ENCODE measurements around the gene POLH.
"Not testable (repeated sequence)": the region's sequence is repeated elsewhere in the genome, so short reads cannot be mapped to it uniquely, and the experiment has no call there.

The POLH gene

DNA sequence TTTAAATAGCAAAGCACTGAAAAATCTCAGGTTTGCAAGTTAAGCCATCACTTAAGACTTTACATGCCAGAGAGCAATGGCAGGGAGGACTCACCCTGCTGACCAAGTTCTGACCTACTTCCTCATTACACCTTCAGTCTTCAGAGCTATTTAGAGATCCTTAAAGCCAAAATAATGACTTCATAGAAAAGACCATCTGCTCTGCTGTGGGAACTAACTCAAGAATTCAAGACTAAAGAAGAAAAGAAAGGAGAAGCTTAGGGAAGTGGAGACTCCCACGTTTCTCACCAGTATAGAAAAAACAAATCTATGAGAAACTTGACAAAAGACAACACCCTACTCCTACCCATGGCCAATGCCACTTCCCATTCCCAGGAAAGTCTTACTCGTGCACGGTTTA lies 28.8 kb upstream of the POLH start:
- in situ Hi-C loops (cut with HindIII; ENCODE audit: low sequenced_read_pairs): no loop called here
- TF ChIP-seq, protein P1, sequence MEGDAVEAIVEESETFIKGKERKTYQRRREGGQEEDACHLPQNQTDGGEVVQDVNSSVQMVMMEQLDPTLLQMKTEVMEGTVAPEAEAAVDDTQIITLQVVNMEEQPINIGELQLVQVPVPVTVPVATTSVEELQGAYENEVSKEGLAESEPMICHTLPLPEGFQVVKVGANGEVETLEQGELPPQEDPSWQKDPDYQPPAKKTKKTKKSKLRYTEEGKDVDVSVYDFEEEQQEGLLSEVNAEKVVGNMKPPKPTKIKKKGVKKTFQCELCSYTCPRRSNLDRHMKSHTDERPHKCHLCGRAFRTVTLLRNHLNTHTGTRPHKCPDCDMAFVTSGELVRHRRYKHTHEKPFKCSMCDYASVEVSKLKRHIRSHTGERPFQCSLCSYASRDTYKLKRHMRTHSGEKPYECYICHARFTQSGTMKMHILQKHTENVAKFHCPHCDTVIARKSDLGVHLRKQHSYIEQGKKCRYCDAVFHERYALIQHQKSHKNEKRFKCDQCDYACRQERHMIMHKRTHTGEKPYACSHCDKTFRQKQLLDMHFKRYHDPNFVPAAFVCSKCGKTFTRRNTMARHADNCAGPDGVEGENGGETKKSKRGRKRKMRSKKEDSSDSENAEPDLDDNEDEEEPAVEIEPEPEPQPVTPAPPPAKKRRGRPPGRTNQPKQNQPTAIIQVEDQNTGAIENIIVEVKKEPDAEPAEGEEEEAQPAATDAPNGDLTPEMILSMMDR (IDR thresholded peaks at IDR 0.05; ENCODE audit: low read depth, low read length): no peak
- DNase-seq (ENCODE audit: low read depth, low spot score): no peak
- H3K4me3 ChIP-seq (ENCODE audit: low read depth, low read length): no peak overlapping the region

DNA sequence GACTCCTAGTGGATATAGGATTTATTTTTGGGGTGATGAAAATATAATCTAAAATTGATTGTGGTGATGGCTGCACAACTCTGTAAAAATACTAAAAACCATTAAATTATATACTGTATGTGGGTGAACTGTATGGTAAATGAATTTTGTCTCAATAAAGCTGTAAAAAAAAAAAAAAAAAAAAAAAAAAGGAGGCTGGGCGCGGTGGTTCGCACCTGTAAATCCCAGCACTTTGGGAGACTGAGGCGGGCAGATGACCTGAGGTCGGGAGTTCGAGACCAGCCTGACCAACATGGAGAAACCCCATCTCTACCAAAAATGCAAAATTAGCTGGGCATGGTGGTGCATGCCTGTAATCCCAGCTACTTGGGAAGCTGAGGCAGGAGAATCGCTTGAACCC lies 18.4 kb upstream of the POLH start:
- H3K4me3 ChIP-seq (ENCODE audit: low read depth, low read length); in situ Hi-C loops (cut with HindIII; ENCODE audit: low sequenced_read_pairs); DNase-seq (ENCODE audit: low read depth, low spot score): not testable (repeated sequence)

DNA sequence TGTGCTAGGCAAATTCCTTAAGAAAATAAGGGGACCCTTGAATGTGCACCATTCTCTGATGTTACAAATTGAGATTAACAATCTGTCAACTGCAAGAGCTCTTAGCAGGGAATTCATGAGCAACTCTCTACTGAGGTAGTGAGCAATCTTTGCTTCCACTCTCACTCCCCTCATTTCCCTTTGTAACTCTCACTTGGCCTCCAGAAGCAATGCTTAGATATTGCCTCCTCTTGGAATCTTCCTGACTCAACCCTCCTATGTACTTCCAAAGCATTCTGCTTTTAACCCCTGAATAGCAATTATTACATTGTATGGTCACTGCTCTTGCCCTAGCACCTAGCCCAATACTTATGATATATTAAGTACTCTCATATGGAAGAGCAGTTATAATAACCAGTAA lies 16.7 kb upstream of the POLH start:
- H3K4me3 ChIP-seq (ENCODE audit: low read depth, low read length): no peak overlapping the region
- DNase-seq (ENCODE audit: low read depth, low spot score): no peak
- TF ChIP-seq, protein P1 (IDR thresholded peaks at IDR 0.05; ENCODE audit: low read depth, low read length): no peak
- in situ Hi-C loops (cut with HindIII; ENCODE audit: low sequenced_read_pairs): no loop called here

DNA sequence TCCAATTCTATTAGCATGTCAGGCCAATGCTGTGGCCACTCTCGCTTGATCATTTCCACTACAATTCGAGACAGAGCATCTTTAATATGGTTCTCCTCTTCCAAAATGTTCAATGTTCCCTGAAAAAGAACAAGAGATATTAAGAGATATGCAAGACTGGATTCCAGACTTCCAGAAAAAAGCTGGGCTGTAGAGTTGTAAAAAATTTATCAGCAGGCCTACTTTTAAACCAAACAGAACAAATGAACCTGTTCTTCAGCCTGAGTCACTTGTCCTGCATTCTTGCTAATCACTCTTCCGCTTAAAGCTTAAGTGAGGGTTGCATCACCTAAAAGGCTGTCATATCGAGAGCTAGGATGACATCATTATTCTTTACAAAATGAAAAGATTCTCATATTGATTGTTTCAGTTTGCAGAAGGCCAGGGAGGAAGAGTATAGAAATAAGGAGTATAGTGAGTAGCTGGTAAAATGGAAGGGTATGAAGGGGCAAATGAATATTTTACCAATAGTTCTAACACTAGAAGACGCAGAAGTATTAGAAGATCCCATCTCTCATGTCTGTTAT lies 5.0 kb upstream of the POLH start:
- DNase-seq (ENCODE audit: low read depth, low spot score): no peak
- TF ChIP-seq, protein P1 (IDR thresholded peaks at IDR 0.05; ENCODE audit: low read depth, low read length): no peak
- in situ Hi-C loops (cut with HindIII; ENCODE audit: low sequenced_read_pairs): no loop called here
- no peak overlapping the region for H3K4me3 ChIP-seq (ENCODE audit: low read depth, low read length)

DNA sequence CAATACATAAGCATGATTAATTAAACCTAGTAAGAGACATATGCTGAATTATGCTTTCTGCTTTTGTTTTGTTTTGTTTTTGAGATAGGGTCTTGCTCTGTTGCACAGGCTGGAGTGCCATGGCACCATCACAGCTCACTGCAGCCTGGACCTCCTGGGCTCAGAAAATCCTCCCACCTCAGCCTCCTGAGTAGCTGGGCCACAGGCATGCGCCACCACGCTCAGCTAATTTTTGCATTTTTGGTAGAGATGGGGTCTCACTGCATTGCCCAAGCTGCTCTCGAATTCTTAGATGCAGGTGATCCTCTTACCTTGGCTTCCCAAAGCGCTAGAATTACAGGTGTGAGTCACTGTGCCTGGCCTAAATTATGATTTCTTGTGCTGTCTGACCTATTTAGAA lies 4.0 kb upstream of the POLH start:
- no peak for DNase-seq (ENCODE audit: low read depth, low spot score)
- TF ChIP-seq, protein P1 (IDR thresholded peaks at IDR 0.05; ENCODE audit: low read depth, low read length): no peak
- in situ Hi-C loops (cut with HindIII; ENCODE audit: low sequenced_read_pairs): no loop called here
- H3K4me3 ChIP-seq (ENCODE audit: low read depth, low read length): no peak overlapping the region

DNA sequence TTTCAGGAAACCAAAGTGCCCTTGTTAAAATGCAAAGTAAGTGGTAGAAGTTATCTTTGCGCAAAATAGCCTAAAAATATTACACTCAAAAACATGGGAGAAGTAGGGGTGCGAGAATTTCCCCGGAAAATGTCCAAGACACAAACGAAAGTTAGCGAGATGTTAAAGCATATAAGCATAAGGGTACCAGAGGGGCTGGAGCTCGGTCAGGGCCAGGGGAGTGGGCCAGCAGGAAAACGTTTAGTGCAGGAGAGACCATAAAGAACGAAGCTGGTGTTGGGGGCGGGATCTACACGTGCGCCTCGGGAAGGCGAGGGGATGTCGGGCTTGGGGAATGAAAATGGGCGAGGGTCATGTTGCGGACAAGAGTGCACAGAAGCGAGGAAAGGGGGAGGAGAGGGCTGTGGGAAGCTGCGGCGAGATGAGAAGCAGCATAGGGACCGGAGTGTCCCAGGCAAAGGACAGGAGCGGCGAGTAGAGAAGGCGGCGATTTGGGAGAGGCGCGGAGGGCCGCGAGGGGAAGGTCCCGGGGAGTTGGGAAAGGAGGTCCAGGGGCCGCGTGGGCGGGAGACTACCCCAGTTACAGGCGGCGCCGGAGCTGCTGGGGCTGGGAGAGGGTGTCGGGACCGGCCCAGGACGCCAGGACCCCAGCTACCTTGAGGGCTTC lies 747 bp upstream of the POLH start:
- in situ Hi-C loops (cut with HindIII; ENCODE audit: low sequenced_read_pairs): no loop called here
- TF ChIP-seq, protein P1 (IDR thresholded peaks at IDR 0.05; ENCODE audit: low read depth, low read length): no peak
- peak overlapping the region; percentile 77 for H3K4me3 ChIP-seq (ENCODE audit: low read depth, low read length)
- peak; percentile 28 for DNase-seq (ENCODE audit: low read depth, low spot score)

DNA sequence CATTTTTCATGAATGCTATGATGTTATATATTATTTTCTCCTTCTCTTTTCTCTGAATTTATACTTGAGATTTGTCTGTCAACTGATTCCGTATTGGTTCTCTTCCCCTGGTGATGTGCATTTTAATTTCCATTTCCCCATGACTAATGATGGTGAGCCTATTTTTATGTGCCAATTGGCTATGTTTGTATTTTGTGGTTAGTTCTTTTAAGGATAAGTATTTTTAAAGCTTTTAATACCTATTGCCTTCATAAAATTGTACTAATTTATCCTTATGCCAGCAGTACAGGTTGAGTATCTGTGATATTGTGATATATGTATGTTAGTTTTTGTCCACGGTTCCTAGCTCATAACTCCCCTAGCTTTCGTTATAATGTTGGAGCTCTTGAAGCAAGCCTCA lies 2.8 kb downstream of the POLH start:
- in situ Hi-C loops (cut with HindIII; ENCODE audit: low sequenced_read_pairs): no loop called here
- TF ChIP-seq, protein P1 (IDR thresholded peaks at IDR 0.05; ENCODE audit: low read depth, low read length): no peak
- no peak overlapping the region for H3K4me3 ChIP-seq (ENCODE audit: low read depth, low read length)
- DNase-seq (ENCODE audit: low read depth, low spot score): no peak
